NB4 (cell line): ENCODE results near the gene MYOM3.

ENCODE experiments used
- CTCF ChIP-seq: IDR thresholded peaks from one replicate; pipeline ENCODE4 v1.5.1; 2012; ENCODE audit warnings: low read depth, low read length
- MAX ChIP-seq: IDR thresholded peaks from 2 replicates; pipeline ENCODE4 v1.6.1; 2011; ENCODE audit warnings: low read depth, low read length
- MYC ChIP-seq: IDR thresholded peaks from 2 replicates; pipeline ENCODE4 v1.6.1; 2011; ENCODE audit warnings: low read depth, low read length
- POLR2A ChIP-seq: IDR thresholded peaks from 2 replicates; pipeline ENCODE4 v1.6.1; 2011; ENCODE audit warnings: mild to moderate bottlenecking; ENCODE audit not compliant: insufficient read length; ENCODE audit errors: extremely low read depth

GRCh38 chr1:24139222-24139489 lies 27.2 kb upstream of the MYOM3 start:
- no peak for TF ChIP-seq POLR2A
- no peak for TF ChIP-seq CTCF
- no peak for TF ChIP-seq MAX
- no peak for TF ChIP-seq MYC
